Measurements from ENCODE around the gene PPARA.

The PPARA gene

GRCh38 chr22:46178755-46179505 is 28.6 kb downstream of the PPARA start:
- no peak for DNase-seq (ENCODE audit: extremely low read depth, low read depth)
- no peak for TF ChIP-seq CTCF (IDR thresholded peaks at IDR 0.05; ENCODE audit: low read depth, low read length)

GRCh38 chr22:46179748-46180147 is 29.4 kb downstream of the PPARA start:
- no peak for TF ChIP-seq CTCF (IDR thresholded peaks at IDR 0.05; ENCODE audit: low read depth, low read length)
- no peak for DNase-seq (ENCODE audit: extremely low read depth, low read depth)

GRCh38 chr22:46180370-46181137 is 30.2 kb downstream of the PPARA start:
- DNase-seq (ENCODE audit: extremely low read depth, low read depth) = no peak
- TF ChIP-seq CTCF (IDR thresholded peaks at IDR 0.05; ENCODE audit: low read depth, low read length) = no peak

GRCh38 chr22:46183733-46184132 is 33.4 kb downstream of the PPARA start:
- DNase-seq (ENCODE audit: extremely low read depth, low read depth) = no peak
- TF ChIP-seq CTCF (IDR thresholded peaks at IDR 0.05; ENCODE audit: low read depth, low read length) = no peak

GRCh38 chr22:46185283-46185682 is 35.0 kb downstream of the PPARA start:
- no peak for DNase-seq (ENCODE audit: extremely low read depth, low read depth)
- TF ChIP-seq CTCF (IDR thresholded peaks at IDR 0.05; ENCODE audit: low read depth, low read length) = no peak

- no peak for TF ChIP-seq CTCF (IDR thresholded peaks at IDR 0.05; ENCODE audit: low read depth, low read length)
- DNase-seq (ENCODE audit: extremely low read depth, low read depth) = no peak
Measured at GRCh38 chr22:46187862-46188261, 37.5 kb downstream of the PPARA start.

All from AG09319 (cell line).